Measurements from ENCODE around the gene DIAPH2.

DIAPH2 gene

GRCh38 chrX:97429101-97429500, 744.5 kb downstream of the DIAPH2 start:
- Histone ChIP-seq H3K4me3 (ENCODE audit: extremely low read depth, insufficient read depth, low read length, poor library complexity, severe bottlenecking) (no peak overlapping the region), H3K36me3 (ENCODE audit: control insufficient read depth, insufficient read depth, low read length) (no peaks in the 10 kb centered on the region), H3K27ac (ENCODE audit: low read depth, low read length, severe bottlenecking) (no peak overlapping the region), H3K9me3 (ENCODE audit: control insufficient read depth, low read length) (no peaks in the 10 kb centered on the region), H3K4me1 (ENCODE audit: control insufficient read depth, insufficient read depth, low read length, poor library complexity, severe bottlenecking) (no peaks in the 10 kb centered on the region)
- WGBS, 2 experiments (ENCODE audit: insufficient coverage in 2 of 2), result no CpG with 5 or more reads among the region's 5 CpGs

GRCh38 chrX:97431281-97431680, 746.6 kb downstream of the DIAPH2 start:
- no peak overlapping the region for H3K4me3 ChIP-seq (ENCODE audit: extremely low read depth, insufficient read depth, low read length, poor library complexity, severe bottlenecking)
- 88 to 100% methylated on average over 1 of the region's 1 CpG for WGBS, 2 experiments (ENCODE audit: insufficient coverage in 2 of 2)
- no peaks in the 10 kb centered on the region for H3K36me3 ChIP-seq (ENCODE audit: control insufficient read depth, insufficient read depth, low read length)
- no peak overlapping the region for H3K27ac ChIP-seq (ENCODE audit: low read depth, low read length, severe bottlenecking)
- H3K9me3 ChIP-seq (ENCODE audit: control insufficient read depth, low read length), result no peaks in the 10 kb centered on the region
- no peaks in the 10 kb centered on the region for H3K4me1 ChIP-seq (ENCODE audit: control insufficient read depth, insufficient read depth, low read length, poor library complexity, severe bottlenecking)

GRCh38 chrX:97446298-97446882, 761.7 kb downstream of the DIAPH2 start:
- Histone ChIP-seq H3K9me3 (ENCODE audit: control insufficient read depth, low read length) (no peaks in the 10 kb centered on the region), H3K4me1 (ENCODE audit: control insufficient read depth, insufficient read depth, low read length, poor library complexity, severe bottlenecking) (peaks cover 14% of the 10 kb centered on the region), H3K27ac (ENCODE audit: low read depth, low read length, severe bottlenecking) (no peak overlapping the region), H3K36me3 (ENCODE audit: control insufficient read depth, insufficient read depth, low read length) (no peaks in the 10 kb centered on the region), H3K4me3 (ENCODE audit: extremely low read depth, insufficient read depth, low read length, poor library complexity, severe bottlenecking) (no peak overlapping the region)
- no CpG with 5 or more reads among the region's 1 CpG for WGBS, 2 experiments (ENCODE audit: insufficient coverage in 2 of 2)

GRCh38 chrX:97447306-97447705, 762.7 kb downstream of the DIAPH2 start:
- no CpG with 5 or more reads among the region's 5 CpGs for WGBS, 2 experiments (ENCODE audit: insufficient coverage in 2 of 2)
- no peak overlapping the region for H3K27ac ChIP-seq (ENCODE audit: low read depth, low read length, severe bottlenecking)
- no peak overlapping the region for H3K4me3 ChIP-seq (ENCODE audit: extremely low read depth, insufficient read depth, low read length, poor library complexity, severe bottlenecking)
- H3K4me1 ChIP-seq (ENCODE audit: control insufficient read depth, insufficient read depth, low read length, poor library complexity, severe bottlenecking), result peaks cover 14% of the 10 kb centered on the region
- H3K36me3 ChIP-seq (ENCODE audit: control insufficient read depth, insufficient read depth, low read length), result no peaks in the 10 kb centered on the region
- no peaks in the 10 kb centered on the region for H3K9me3 ChIP-seq (ENCODE audit: control insufficient read depth, low read length)

- no peak overlapping the region for H3K27ac ChIP-seq (ENCODE audit: low read depth, low read length, severe bottlenecking)
- H3K4me1 ChIP-seq (ENCODE audit: control insufficient read depth, insufficient read depth, low read length, poor library complexity, severe bottlenecking), result peaks cover 6% of the 10 kb centered on the region
- no peaks in the 10 kb centered on the region for H3K36me3 ChIP-seq (ENCODE audit: control insufficient read depth, insufficient read depth, low read length)
- H3K4me3 ChIP-seq (ENCODE audit: extremely low read depth, insufficient read depth, low read length, poor library complexity, severe bottlenecking), result no peak overlapping the region
- no peaks in the 10 kb centered on the region for H3K9me3 ChIP-seq (ENCODE audit: control insufficient read depth, low read length)
These were observed 767.6 kb downstream of the DIAPH2 start for GRCh38 chrX:97452283-97452682.

- no peak overlapping the region for H3K27ac ChIP-seq (ENCODE audit: low read depth, low read length, severe bottlenecking)
- no CpG with 5 or more reads among the region's 1 CpG for WGBS, 2 experiments (ENCODE audit: insufficient coverage in 2 of 2)
- H3K4me1 ChIP-seq (ENCODE audit: control insufficient read depth, insufficient read depth, low read length, poor library complexity, severe bottlenecking), result peaks cover 4% of the 10 kb centered on the region
- no peaks in the 10 kb centered on the region for H3K9me3 ChIP-seq (ENCODE audit: control insufficient read depth, low read length)
- H3K36me3 ChIP-seq (ENCODE audit: control insufficient read depth, insufficient read depth, low read length), result no peaks in the 10 kb centered on the region
- no peak overlapping the region for H3K4me3 ChIP-seq (ENCODE audit: extremely low read depth, insufficient read depth, low read length, poor library complexity, severe bottlenecking)
These were observed 777.1 kb downstream of the DIAPH2 start for GRCh38 chrX:97461763-97462162.

- Histone ChIP-seq H3K27ac (ENCODE audit: low read depth, low read length, severe bottlenecking) (no peak overlapping the region), H3K9me3 (ENCODE audit: control insufficient read depth, low read length) (no peaks in the 10 kb centered on the region), H3K4me3 (ENCODE audit: extremely low read depth, insufficient read depth, low read length, poor library complexity, severe bottlenecking) (no peak overlapping the region), H3K36me3 (ENCODE audit: control insufficient read depth, insufficient read depth, low read length) (no peaks in the 10 kb centered on the region), H3K4me1 (ENCODE audit: control insufficient read depth, insufficient read depth, low read length, poor library complexity, severe bottlenecking) (peaks cover 3% of the 10 kb centered on the region)
- WGBS, 2 experiments (ENCODE audit: insufficient coverage in 2 of 2), result 92% methylated on average over 2 of the region's 6 CpGs; no CpG with 5 or more reads in 1 of the 2 experiments
These were observed 786.4 kb downstream of the DIAPH2 start for GRCh38 chrX:97471071-97471470.

GRCh38 chrX:97474933-97475332, 790.3 kb downstream of the DIAPH2 start:
- no peak overlapping the region for H3K4me3 ChIP-seq (ENCODE audit: extremely low read depth, insufficient read depth, low read length, poor library complexity, severe bottlenecking)
- WGBS, 2 experiments (ENCODE audit: insufficient coverage in 2 of 2), result no CpG with 5 or more reads among the region's 3 CpGs
- no peaks in the 10 kb centered on the region for H3K9me3 ChIP-seq (ENCODE audit: control insufficient read depth, low read length)
- no peaks in the 10 kb centered on the region for H3K36me3 ChIP-seq (ENCODE audit: control insufficient read depth, insufficient read depth, low read length)
- H3K27ac ChIP-seq (ENCODE audit: low read depth, low read length, severe bottlenecking), result no peak overlapping the region
- H3K4me1 ChIP-seq (ENCODE audit: control insufficient read depth, insufficient read depth, low read length, poor library complexity, severe bottlenecking), result no peaks in the 10 kb centered on the region

GRCh38 chrX:97479106-97479890, 794.7 kb downstream of the DIAPH2 start:
- Histone ChIP-seq H3K27ac (ENCODE audit: low read depth, low read length, severe bottlenecking) (no peak overlapping the region), H3K36me3 (ENCODE audit: control insufficient read depth, insufficient read depth, low read length) (no peaks in the 10 kb centered on the region), H3K9me3 (ENCODE audit: control insufficient read depth, low read length) (no peaks in the 10 kb centered on the region), H3K4me1 (ENCODE audit: control insufficient read depth, insufficient read depth, low read length, poor library complexity, severe bottlenecking) (peaks cover 5% of the 10 kb centered on the region), H3K4me3 (ENCODE audit: extremely low read depth, insufficient read depth, low read length, poor library complexity, severe bottlenecking) (no peak overlapping the region)
- no CpG with 5 or more reads among the region's 3 CpGs for WGBS, 2 experiments (ENCODE audit: insufficient coverage in 2 of 2)

- H3K27ac ChIP-seq (ENCODE audit: low read depth, low read length, severe bottlenecking), result no peak overlapping the region
- H3K9me3 ChIP-seq (ENCODE audit: control insufficient read depth, low read length), result no peaks in the 10 kb centered on the region
- H3K4me3 ChIP-seq (ENCODE audit: extremely low read depth, insufficient read depth, low read length, poor library complexity, severe bottlenecking), result no peak overlapping the region
- no CpG with 5 or more reads among the region's 2 CpGs for WGBS, 2 experiments (ENCODE audit: insufficient coverage in 2 of 2)
- H3K4me1 ChIP-seq (ENCODE audit: control insufficient read depth, insufficient read depth, low read length, poor library complexity, severe bottlenecking), result peaks cover 5% of the 10 kb centered on the region
- H3K36me3 ChIP-seq (ENCODE audit: control insufficient read depth, insufficient read depth, low read length), result no peaks in the 10 kb centered on the region
These were observed 796.6 kb downstream of the DIAPH2 start for GRCh38 chrX:97481228-97481627.

GRCh38 chrX:97482666-97483300, 798.1 kb downstream of the DIAPH2 start:
- no peaks in the 10 kb centered on the region for H3K36me3 ChIP-seq (ENCODE audit: control insufficient read depth, insufficient read depth, low read length)
- no peak overlapping the region for H3K27ac ChIP-seq (ENCODE audit: low read depth, low read length, severe bottlenecking)
- no peaks in the 10 kb centered on the region for H3K9me3 ChIP-seq (ENCODE audit: control insufficient read depth, low read length)
- H3K4me3 ChIP-seq (ENCODE audit: extremely low read depth, insufficient read depth, low read length, poor library complexity, severe bottlenecking), result no peak overlapping the region
- H3K4me1 ChIP-seq (ENCODE audit: control insufficient read depth, insufficient read depth, low read length, poor library complexity, severe bottlenecking), result peaks cover 5% of the 10 kb centered on the region
- no CpG with 5 or more reads among the region's 1 CpG for WGBS, 2 experiments (ENCODE audit: insufficient coverage in 2 of 2)
